ENCODE data around the gene EYA2.

EYA2 gene

DNA sequence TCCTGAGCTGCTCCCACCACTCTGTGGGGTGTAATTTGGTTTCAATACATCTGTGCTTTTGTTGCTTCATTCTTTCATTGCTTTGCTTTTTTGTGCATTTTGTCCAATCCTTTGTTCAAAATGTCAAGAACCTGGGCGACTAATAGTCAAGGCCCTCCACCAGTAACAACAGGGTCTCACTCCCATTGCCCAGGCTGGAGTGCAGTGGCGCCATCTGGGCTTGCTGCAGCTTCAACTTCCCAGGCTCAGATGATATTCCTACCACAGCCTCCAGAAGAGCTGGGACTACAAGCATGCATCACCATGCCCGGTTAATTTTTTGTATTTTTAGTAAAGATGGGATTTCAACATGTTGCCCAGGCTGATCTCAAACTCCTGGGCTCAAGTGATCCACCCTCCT is 169.2 kb downstream of the EYA2 start:
- 100% methylated on average over 2 of the region's 3 CpGs for WGBS (ENCODE audit: insufficient coverage)
- DNase-seq, result no peak
- Histone ChIP-seq H3K9me3 (ENCODE audit: control extremely low read depth in 1 of 5, control insufficient read depth in 4 of 5, insufficient read depth in 2 of 5, low read depth in 1 of 5, low read length in 4 of 5) (peaks cover 0 to 25% (median 12%) of the 10 kb centered on the region in 5 experiments), H3K27ac (ENCODE audit: insufficient read depth in 1 of 2, low read depth in 1 of 2, low read length in 2 of 2, poor library complexity in 1 of 2, severe bottlenecking in 2 of 2) (no peak overlapping the region), H3K36me3 (ENCODE audit: control insufficient read depth in 4 of 4, insufficient read depth in 4 of 4, low read length in 3 of 4) (no peaks in the 10 kb centered on the region), H3K4me3 (ENCODE audit: control insufficient read depth in 1 of 7, extremely low read depth in 1 of 7, insufficient read depth in 4 of 7, low read depth in 2 of 7, low read length in 6 of 7) (no peak overlapping the region), H3K4me1 (ENCODE audit: control extremely low read depth in 1 of 4, control insufficient read depth in 4 of 4, insufficient read depth in 4 of 4, low read length in 3 of 4) (no peaks in the 10 kb centered on the region), H3K27me3 (replicated peaks in 2 of 5; ENCODE audit: control insufficient read depth in 4 of 5, insufficient read depth in 5 of 5, low read length in 4 of 5) (no peaks in the 10 kb centered on the region)
- POLR2A ChIA-PET, result no interaction called here
- CTCF ChIA-PET, result no interaction called here

DNA sequence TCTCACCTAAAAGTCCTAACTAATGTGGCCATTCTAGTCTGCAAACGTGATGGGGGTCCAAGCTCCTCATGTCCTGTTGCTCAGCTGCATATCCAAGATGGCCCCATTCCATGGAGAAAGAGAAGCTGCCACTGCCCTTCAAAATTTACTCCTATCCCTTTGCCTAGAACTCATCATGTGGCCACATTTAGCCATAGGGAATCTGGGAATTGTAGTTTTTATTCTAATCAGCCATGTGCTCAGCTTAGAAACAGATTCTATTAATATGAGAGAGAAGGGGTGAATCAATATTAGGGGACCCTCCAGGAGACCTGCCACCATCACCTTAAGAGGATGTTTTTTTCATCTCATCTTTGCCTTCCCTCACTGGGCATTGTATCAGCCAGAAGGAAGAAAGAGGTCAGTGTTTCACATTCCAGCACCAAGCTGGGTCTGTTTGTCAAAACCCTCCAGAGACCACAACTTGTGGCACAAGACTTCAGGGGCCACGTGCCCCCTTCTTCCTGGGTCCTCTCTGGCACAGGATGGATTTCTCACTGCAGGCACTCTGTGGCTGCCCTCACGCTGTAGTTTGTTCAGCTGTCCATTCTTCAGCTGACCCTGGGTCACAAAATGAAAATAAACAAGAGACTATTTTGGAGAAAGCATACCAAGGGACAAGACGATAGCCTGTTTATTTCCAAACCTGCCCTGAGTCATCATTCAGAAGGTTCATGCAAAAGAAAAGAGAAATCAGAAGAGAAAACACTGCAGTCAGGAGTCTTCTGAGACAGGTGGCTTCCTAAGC is 172.0 kb downstream of the EYA2 start:
- Histone ChIP-seq H3K27ac (ENCODE audit: insufficient read depth in 1 of 2, low read depth in 1 of 2, low read length in 2 of 2, poor library complexity in 1 of 2, severe bottlenecking in 2 of 2) (no peak overlapping the region), H3K4me3 (ENCODE audit: control insufficient read depth in 1 of 7, extremely low read depth in 1 of 7, insufficient read depth in 4 of 7, low read depth in 2 of 7, low read length in 6 of 7) (no peak overlapping the region), H3K27me3 (replicated peaks in 2 of 5; ENCODE audit: control insufficient read depth in 4 of 5, insufficient read depth in 5 of 5, low read length in 4 of 5) (no peaks in the 10 kb centered on the region), H3K36me3 (ENCODE audit: control insufficient read depth in 4 of 4, insufficient read depth in 4 of 4, low read length in 3 of 4) (no peaks in the 10 kb centered on the region), H3K9me3 (ENCODE audit: control extremely low read depth in 1 of 5, control insufficient read depth in 4 of 5, insufficient read depth in 2 of 5, low read depth in 1 of 5, low read length in 4 of 5) (peaks cover 0 to 28% (median 12%) of the 10 kb centered on the region in 5 experiments), H3K4me1 (ENCODE audit: control extremely low read depth in 1 of 4, control insufficient read depth in 4 of 4, insufficient read depth in 4 of 4, low read length in 3 of 4) (no peaks in the 10 kb centered on the region)
- POLR2A ChIA-PET, result interaction anchor here (0.6 kb wide), 1 partner anchor 17 kb away, joined by 3 read pairs; no protein-coding TSS in a partner anchor
- no peak for DNase-seq
- 70% methylated on average over 3 of the region's 4 CpGs for WGBS (ENCODE audit: insufficient coverage)
- CTCF ChIA-PET, result no interaction called here

DNA sequence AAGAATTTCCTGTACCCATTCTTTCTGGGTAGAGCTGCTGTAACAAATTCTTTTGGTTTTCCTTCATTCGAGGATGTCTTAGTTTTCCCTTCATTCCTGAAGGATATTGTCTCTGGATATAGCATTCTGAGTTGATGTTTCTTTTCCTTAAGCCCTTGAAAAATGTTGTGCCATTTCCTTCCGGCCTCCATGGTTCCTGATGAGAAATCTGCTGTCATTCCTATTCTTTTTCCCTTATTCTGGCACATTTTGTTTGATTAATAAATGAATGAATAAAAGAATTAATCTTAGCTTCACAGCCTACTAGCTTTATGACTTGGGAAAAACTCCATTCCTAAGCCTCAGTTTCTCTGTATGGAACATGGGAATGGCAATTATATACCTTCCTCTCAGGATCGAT is 173.1 kb downstream of the EYA2 start:
- CTCF ChIA-PET, result no interaction called here
- H3K27me3 ChIP-seq (replicated peaks in 2 of 5; ENCODE audit: control insufficient read depth in 4 of 5, insufficient read depth in 5 of 5, low read length in 4 of 5), result no peaks in the 10 kb centered on the region
- no peaks in the 10 kb centered on the region for H3K4me1 ChIP-seq (ENCODE audit: control extremely low read depth in 1 of 4, control insufficient read depth in 4 of 4, insufficient read depth in 4 of 4, low read length in 3 of 4)
- H3K4me3 ChIP-seq (ENCODE audit: control insufficient read depth in 1 of 7, extremely low read depth in 1 of 7, insufficient read depth in 4 of 7, low read depth in 2 of 7, low read length in 6 of 7), result no peak overlapping the region
- no peaks in the 10 kb centered on the region for H3K36me3 ChIP-seq (ENCODE audit: control insufficient read depth in 4 of 4, insufficient read depth in 4 of 4, low read length in 3 of 4)
- peak in 1 of 3 donors; percentile 5 for DNase-seq
- WGBS (ENCODE audit: insufficient coverage), result no CpG with 5 or more reads among the region's 3 CpGs
- POLR2A ChIA-PET, result no interaction called here
- H3K27ac ChIP-seq (ENCODE audit: insufficient read depth in 1 of 2, low read depth in 1 of 2, low read length in 2 of 2, poor library complexity in 1 of 2, severe bottlenecking in 2 of 2), result no peak overlapping the region
- H3K9me3 ChIP-seq (ENCODE audit: control extremely low read depth in 1 of 5, control insufficient read depth in 4 of 5, insufficient read depth in 2 of 5, low read depth in 1 of 5, low read length in 4 of 5), result peaks cover 0 to 28% (median 12%) of the 10 kb centered on the region in 5 experiments

DNA sequence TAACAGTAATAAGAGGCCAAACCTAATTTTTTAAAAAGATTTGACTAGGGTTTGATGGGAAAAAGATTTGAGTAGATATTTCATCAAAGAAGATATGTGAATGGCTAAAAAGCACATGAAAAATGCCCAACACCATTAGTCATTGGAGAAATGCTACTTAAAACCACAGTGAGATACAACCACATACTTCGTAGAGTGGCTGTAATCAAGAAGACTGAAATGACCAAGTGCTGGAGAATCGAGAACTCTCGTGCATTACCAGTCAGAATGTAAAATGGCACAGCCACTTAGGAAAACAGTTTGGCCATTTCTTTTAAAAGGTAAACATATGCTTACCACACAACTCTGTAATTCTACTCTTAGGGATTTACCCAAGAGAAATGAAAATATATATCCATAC is 175.5 kb downstream of the EYA2 start:
- no peak overlapping the region for H3K4me3 ChIP-seq (ENCODE audit: control insufficient read depth in 1 of 7, extremely low read depth in 1 of 7, insufficient read depth in 4 of 7, low read depth in 2 of 7, low read length in 6 of 7)
- H3K27me3 ChIP-seq (replicated peaks in 2 of 5; ENCODE audit: control insufficient read depth in 4 of 5, insufficient read depth in 5 of 5, low read length in 4 of 5), result no peaks in the 10 kb centered on the region
- H3K27ac ChIP-seq (ENCODE audit: insufficient read depth in 1 of 2, low read depth in 1 of 2, low read length in 2 of 2, poor library complexity in 1 of 2, severe bottlenecking in 2 of 2), result no peak overlapping the region
- no peaks in the 10 kb centered on the region for H3K4me1 ChIP-seq (ENCODE audit: control extremely low read depth in 1 of 4, control insufficient read depth in 4 of 4, insufficient read depth in 4 of 4, low read length in 3 of 4)
- ChIA-PET POLR2A (no interaction called here), CTCF (no interaction called here)
- no CpG with 5 or more reads among the region's 3 CpGs for WGBS (ENCODE audit: insufficient coverage)
- DNase-seq, result no peak
- peaks cover 0 to 28% (median 14%) of the 10 kb centered on the region in 5 experiments for H3K9me3 ChIP-seq (ENCODE audit: control extremely low read depth in 1 of 5, control insufficient read depth in 4 of 5, insufficient read depth in 2 of 5, low read depth in 1 of 5, low read length in 4 of 5)
- H3K36me3 ChIP-seq (ENCODE audit: control insufficient read depth in 4 of 4, insufficient read depth in 4 of 4, low read length in 3 of 4), result no peaks in the 10 kb centered on the region

DNA sequence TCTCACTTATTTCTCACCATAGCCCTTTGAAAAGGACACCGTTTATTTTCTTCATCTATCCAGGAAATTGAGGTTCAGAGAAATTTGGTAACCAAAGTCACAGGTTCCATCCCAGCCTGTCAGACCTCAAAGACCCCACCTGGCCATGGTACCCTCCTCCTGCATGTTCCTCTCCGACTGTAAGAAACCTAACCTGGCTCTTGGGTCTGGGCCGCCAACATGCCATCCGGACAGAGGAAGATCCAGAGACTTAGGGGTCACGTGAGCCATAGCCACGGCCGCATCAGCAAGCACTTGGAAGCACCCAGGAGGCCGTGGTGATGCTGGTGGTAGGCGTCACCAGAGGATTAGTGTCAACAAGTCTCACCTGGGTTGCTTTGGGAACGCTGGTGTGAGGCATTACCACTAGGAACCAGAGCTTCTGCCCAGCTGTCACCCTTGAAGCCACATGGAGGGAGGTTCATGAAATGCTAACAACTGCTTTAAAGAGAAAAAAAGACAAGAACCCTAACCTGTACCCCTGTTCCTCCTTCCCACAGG is 177.1 kb downstream of the EYA2 start:
- Histone ChIP-seq H3K4me1 (ENCODE audit: control extremely low read depth in 1 of 4, control insufficient read depth in 4 of 4, insufficient read depth in 4 of 4, low read length in 3 of 4) (no peaks in the 10 kb centered on the region), H3K27ac (ENCODE audit: insufficient read depth in 1 of 2, low read depth in 1 of 2, low read length in 2 of 2, poor library complexity in 1 of 2, severe bottlenecking in 2 of 2) (no peak overlapping the region), H3K36me3 (ENCODE audit: control insufficient read depth in 4 of 4, insufficient read depth in 4 of 4, low read length in 3 of 4) (no peaks in the 10 kb centered on the region), H3K9me3 (ENCODE audit: control extremely low read depth in 1 of 5, control insufficient read depth in 4 of 5, insufficient read depth in 2 of 5, low read depth in 1 of 5, low read length in 4 of 5) (peaks cover 3 to 28% (median 12%) of the 10 kb centered on the region in 5 experiments), H3K4me3 (ENCODE audit: control insufficient read depth in 1 of 7, extremely low read depth in 1 of 7, insufficient read depth in 4 of 7, low read depth in 2 of 7, low read length in 6 of 7) (no peak overlapping the region), H3K27me3 (replicated peaks in 2 of 5; ENCODE audit: control insufficient read depth in 4 of 5, insufficient read depth in 5 of 5, low read length in 4 of 5) (no peaks in the 10 kb centered on the region)
- ChIA-PET POLR2A (no interaction called here), CTCF (no interaction called here)
- 91% methylated on average over 9 of the region's 10 CpGs for WGBS (ENCODE audit: insufficient coverage)
- DNase-seq, result no peak

DNA sequence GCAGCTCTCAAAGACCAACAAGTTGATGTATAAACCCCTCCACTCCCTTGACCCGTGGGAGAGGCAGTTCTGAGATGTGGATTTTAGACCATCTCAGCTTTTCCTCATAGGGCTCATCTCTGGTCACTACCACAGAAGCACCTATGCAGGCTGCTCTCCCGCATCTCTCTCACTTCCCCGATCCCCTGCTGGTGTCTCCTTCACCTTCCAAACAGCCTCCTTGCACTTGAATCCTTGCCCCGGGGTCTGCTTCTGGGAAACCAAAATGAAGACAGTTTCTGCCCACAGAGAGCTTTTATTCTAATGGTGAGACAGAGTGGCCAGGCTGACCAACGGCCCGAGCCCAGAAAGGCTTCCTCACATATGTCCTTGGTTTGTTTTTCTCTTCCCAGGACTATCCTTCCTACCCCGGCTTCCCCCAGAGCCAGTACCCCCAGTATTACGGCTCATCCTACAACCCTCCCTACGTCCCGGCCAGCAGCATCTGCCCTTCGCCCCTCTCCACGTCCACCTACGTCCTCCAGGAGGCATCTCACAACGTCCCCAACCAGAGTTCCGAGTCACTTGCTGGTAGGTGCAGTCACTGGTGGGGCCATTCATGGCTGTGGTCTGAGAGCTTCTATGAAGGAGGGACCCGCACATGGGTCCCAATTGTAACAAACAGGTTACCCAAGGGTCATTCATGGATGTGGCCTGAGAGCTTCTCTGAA is 179.3 kb downstream of the EYA2 start:
- ChIA-PET CTCF (no interaction called here), POLR2A (no interaction called here)
- WGBS (ENCODE audit: insufficient coverage), result 97% methylated on average over 10 of the region's 16 CpGs
- DNase-seq, result no peak
- Histone ChIP-seq H3K27ac (ENCODE audit: insufficient read depth in 1 of 2, low read depth in 1 of 2, low read length in 2 of 2, poor library complexity in 1 of 2, severe bottlenecking in 2 of 2) (no peak overlapping the region), H3K9me3 (ENCODE audit: control extremely low read depth in 1 of 5, control insufficient read depth in 4 of 5, insufficient read depth in 2 of 5, low read depth in 1 of 5, low read length in 4 of 5) (peaks cover 2 to 9% (median 3%) of the 10 kb centered on the region in 5 experiments), H3K4me3 (ENCODE audit: control insufficient read depth in 1 of 7, extremely low read depth in 1 of 7, insufficient read depth in 4 of 7, low read depth in 2 of 7, low read length in 6 of 7) (no peak overlapping the region), H3K4me1 (ENCODE audit: control extremely low read depth in 1 of 4, control insufficient read depth in 4 of 4, insufficient read depth in 4 of 4, low read length in 3 of 4) (no peaks in the 10 kb centered on the region), H3K36me3 (ENCODE audit: control insufficient read depth in 4 of 4, insufficient read depth in 4 of 4, low read length in 3 of 4) (no peaks in the 10 kb centered on the region), H3K27me3 (replicated peaks in 2 of 5; ENCODE audit: control insufficient read depth in 4 of 5, insufficient read depth in 5 of 5, low read length in 4 of 5) (peaks cover 0 to 2% (median 0%) of the 10 kb centered on the region in 5 experiments)

DNA sequence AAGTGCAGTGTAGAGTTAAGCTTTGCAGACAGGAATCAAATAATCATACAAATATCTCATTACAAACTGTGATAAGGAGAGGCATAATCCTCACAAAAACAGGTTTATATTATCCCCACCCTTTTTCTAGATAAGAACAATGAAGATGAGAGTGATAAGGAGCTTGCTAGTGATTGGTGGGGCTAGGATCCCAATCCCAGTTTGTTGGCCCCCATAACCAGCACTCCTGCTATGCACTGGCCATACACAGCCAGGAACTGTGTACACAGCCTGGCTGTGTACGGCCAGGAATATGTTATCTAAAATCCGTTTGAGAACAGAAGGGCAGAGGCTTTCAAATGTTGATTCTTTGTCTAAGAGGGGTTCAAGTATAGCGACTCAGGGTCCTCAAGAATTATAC is 180.6 kb downstream of the EYA2 start:
- WGBS (ENCODE audit: insufficient coverage), result 100% methylated on average over 2 of the region's 3 CpGs
- no peak for DNase-seq
- Histone ChIP-seq H3K27ac (ENCODE audit: insufficient read depth in 1 of 2, low read depth in 1 of 2, low read length in 2 of 2, poor library complexity in 1 of 2, severe bottlenecking in 2 of 2) (no peak overlapping the region), H3K36me3 (ENCODE audit: control insufficient read depth in 4 of 4, insufficient read depth in 4 of 4, low read length in 3 of 4) (no peaks in the 10 kb centered on the region), H3K4me3 (ENCODE audit: control insufficient read depth in 1 of 7, extremely low read depth in 1 of 7, insufficient read depth in 4 of 7, low read depth in 2 of 7, low read length in 6 of 7) (no peak overlapping the region), H3K4me1 (ENCODE audit: control extremely low read depth in 1 of 4, control insufficient read depth in 4 of 4, insufficient read depth in 4 of 4, low read length in 3 of 4) (no peaks in the 10 kb centered on the region), H3K9me3 (ENCODE audit: control extremely low read depth in 1 of 5, control insufficient read depth in 4 of 5, insufficient read depth in 2 of 5, low read depth in 1 of 5, low read length in 4 of 5) (peaks cover 2 to 9% (median 5%) of the 10 kb centered on the region in 5 experiments), H3K27me3 (replicated peaks in 2 of 5; ENCODE audit: control insufficient read depth in 4 of 5, insufficient read depth in 5 of 5, low read length in 4 of 5) (peaks cover 0 to 2% (median 0%) of the 10 kb centered on the region in 5 experiments)
- POLR2A ChIA-PET, result no interaction called here
- CTCF ChIA-PET, result no interaction called here

Measured in common myeloid progenitor, CD34-positive (primary cell).